A673 (cell line): Measurements from ENCODE around the gene OR5P2. TPM values are rescaled to one million over a fixed set of nuclear protein-coding genes. Genes with fewer than 3 reads are reported as not detected.

ENCODE experiments used
- BruUV-seq: library from RNA; stranded (reverse); fragments of 400-500 nt; replicated peaks from 2 replicates; lab custom pipeline; 2021; lab: Mats Ljungman, UMichigan
- CTCF ChIA-PET: fragments of 300-600 bp; sonication (Branson Sonifier 250); formaldehyde crosslinking; loops from one replicate; lab custom pipeline; 2022; ENCODE audit warnings: antibody characterized with exemption; lab: Charles Lee
- POLR2A ChIA-PET: fragments of 300-600 bp; sonication (Branson Sonifier 250); formaldehyde crosslinking; loops from one replicate; lab custom pipeline; 2022; ENCODE audit warnings: antibody characterized with exemption; ENCODE audit not compliant: low non-redundant PET; lab: Charles Lee
- DNase-seq: peaks from one replicate; pipeline ENCODE4 v3.0.0-alpha.2; 2015; ENCODE audit warnings: low spot score
- H3K27ac ChIP-seq: fragments of 200-600 bp; sonication (generic); 2 replicates; pipeline ENCODE4 v1.5.1; 2016; ENCODE audit warnings: mixed run types, low read depth, mild to moderate bottlenecking, mixed read lengths, antibody characterized with exemption, low read length; ENCODE audit not compliant: poor library complexity, severe bottlenecking
- H3K27me3 ChIP-seq: fragments of 200-600 bp; sonication (generic); replicated peaks from 2 replicates; pipeline ENCODE4 v1.6.1; 2017; ENCODE audit warnings: mixed run types, low read depth, mild to moderate bottlenecking, mixed read lengths, antibody characterized with exemption, low read length; ENCODE audit not compliant: insufficient read depth, poor library complexity
- H3K36me3 ChIP-seq: fragments of 200-600 bp; sonication (generic); 2 replicates; pipeline ENCODE4 v1.6.1; 2016; ENCODE audit warnings: mixed run types, mild to moderate bottlenecking, mixed read lengths, antibody characterized with exemption, low read length; ENCODE audit not compliant: insufficient read depth, poor library complexity, severe bottlenecking
- H3K4me1 ChIP-seq: fragments of 200-600 bp; sonication (generic); 2 replicates; pipeline ENCODE4 v1.6.1; 2017; ENCODE audit warnings: mixed run types, mild to moderate bottlenecking, mixed read lengths, antibody characterized with exemption, low read length; ENCODE audit not compliant: insufficient read depth, poor library complexity, severe bottlenecking
- H3K4me3 ChIP-seq: fragments of 200-600 bp; sonication (generic); 2 replicates; pipeline ENCODE4 v1.5.1; 2016; ENCODE audit warnings: low read depth, mixed run types, mild to moderate bottlenecking, mixed read lengths, low read length; ENCODE audit not compliant: poor library complexity, severe bottlenecking
- H3K9me3 ChIP-seq: fragments of 200-600 bp; sonication (generic); 2 replicates; pipeline ENCODE4 v1.6.1; 2016; ENCODE audit warnings: mixed run types, low read depth, mild to moderate bottlenecking, mixed read lengths, antibody characterized with exemption, low read length; ENCODE audit not compliant: poor library complexity, severe bottlenecking
- CTCF ChIP-seq: fragments of 300-800, 200-600 bp; sonication (generic); conservative IDR thresholded peaks from 2 replicates; pipeline ENCODE4 v1.5.1; 2017; ENCODE audit warnings: low read depth, mild to moderate bottlenecking, antibody characterized with exemption, low read length, moderate library complexity, mixed read lengths
- EZH2 ChIP-seq: fragments of 200-600 bp; sonication (generic); IDR thresholded peaks from 2 replicates; pipeline ENCODE4 v1.6.1; 2017; ENCODE audit warnings: borderline replicate concordance, low read depth, mild to moderate bottlenecking, mixed read lengths, antibody characterized with exemption, low read length; ENCODE audit not compliant: poor library complexity, severe bottlenecking
- intact Hi-C: fragments of 100-400 bp; cut with micrococcal nuclease; formaldehyde crosslinking; loops from one replicate; pipeline ENCODE4 v1.10.0; 2022; ENCODE audit not compliant: unreplicated experiment
- total RNA-seq: library from RNA; stranded (reverse); gene quantifications from 2 replicates; pipeline ENCODE4 v1.2.3, GENCODE V29; 2021

The OR5P2 gene
- total RNA-seq, 1 experiment from 2014 or later = not detected

- Histone ChIP-seq H3K4me3 (no peak overlapping the region), H3K36me3 (no peaks in the 10 kb centered on the region), H3K27me3 (no peaks in the 10 kb centered on the region), H3K9me3 (no peaks in the 10 kb centered on the region), H3K4me1 (no peaks in the 10 kb centered on the region), H3K27ac (no peak overlapping the region)
- TF ChIP-seq CTCF (no peak), EZH2 (no peak)
- BruUV-seq = no TSS peak
- ChIA-PET CTCF (no interaction called here), POLR2A (no interaction called here)
- DNase-seq = no peak
- intact Hi-C loops = no loop called here
Observed at GRCh38 chr11:7844521-7844920, 47.8 kb upstream of the OR5P2 start.

GRCh38 chr11:7840578-7840977, 43.8 kb upstream of the OR5P2 start:
- BruUV-seq = no TSS peak
- no peak overlapping the region for H3K27ac ChIP-seq
- intact Hi-C loops = no loop called here
- ChIA-PET POLR2A (no interaction called here), CTCF (no interaction called here)
- H3K9me3 ChIP-seq = no peaks in the 10 kb centered on the region
- no peak for TF ChIP-seq CTCF
- no peak for TF ChIP-seq EZH2
- no peak overlapping the region for H3K4me3 ChIP-seq
- no peak for DNase-seq
- H3K4me1 ChIP-seq = no peaks in the 10 kb centered on the region
- H3K27me3 ChIP-seq = no peaks in the 10 kb centered on the region
- no peaks in the 10 kb centered on the region for H3K36me3 ChIP-seq

- H3K27ac ChIP-seq = no peak overlapping the region
- no peaks in the 10 kb centered on the region for H3K27me3 ChIP-seq
- intact Hi-C loops = no loop called here
- no peaks in the 10 kb centered on the region for H3K4me1 ChIP-seq
- no TSS peak for BruUV-seq
- no peak for DNase-seq
- no peak overlapping the region for H3K4me3 ChIP-seq
- ChIA-PET POLR2A (no interaction called here), CTCF (no interaction called here)
- TF ChIP-seq CTCF (no peak), EZH2 (no peak)
- no peaks in the 10 kb centered on the region for H3K36me3 ChIP-seq
- H3K9me3 ChIP-seq = no peaks in the 10 kb centered on the region
Observed at GRCh38 chr11:7833527-7833926, 36.8 kb upstream of the OR5P2 start.
